ENCODE results near the gene MDN1. TPM values are rescaled to one million over a fixed set of nuclear protein-coding genes. Genes with fewer than 3 reads are reported as not detected.

The MDN1 gene
- total RNA-seq, 4 donors from 2014 or later, result 13.5 to 22.0 (median 17.0) TPM

- intact Hi-C loops (cut with DNase I; ENCODE audit: low total_unique reads), result no loop called here
Observed at GRCh38 chr6:89707766-89708165, 111.8 kb downstream of the MDN1 start.

DNA sequence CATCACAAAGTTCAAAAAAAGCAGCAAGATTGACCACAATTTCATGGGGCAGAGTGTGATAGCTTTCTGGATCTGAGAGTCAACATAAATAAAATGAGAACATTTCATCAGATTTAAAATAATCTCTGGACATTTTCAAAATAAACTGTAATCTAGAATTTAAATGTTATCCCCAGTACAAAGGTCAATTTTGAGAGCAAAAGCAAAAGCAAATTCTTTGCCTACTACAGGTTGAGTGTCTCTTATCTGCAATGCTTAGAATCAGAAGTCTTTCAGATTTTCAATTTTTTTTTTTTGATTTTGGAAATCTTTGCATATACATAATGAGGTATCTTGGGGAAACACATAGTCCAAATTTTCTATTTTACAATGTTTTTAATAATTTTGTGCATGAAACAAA lies 113.5 kb downstream of the MDN1 start:
- in situ Hi-C loops (cut with MboI; ENCODE audit: low sequenced_read_pairs in 4 of 4), result no loop called here

More at GRCh38 chr6:89707766-89708165, 111.8 kb downstream of the MDN1 start:
- ATAC-seq (no peak), DNase-seq (no peak)
- H3K27me3 ChIP-seq, result no peaks in the 10 kb centered on the region
- no peak overlapping the region for H3K4me3 ChIP-seq
- in situ Hi-C loops (cut with MboI; ENCODE audit: low sequenced_read_pairs in 4 of 4), result no loop called here
- no peaks in the 10 kb centered on the region for H3K9me3 ChIP-seq
- H3K4me1 ChIP-seq, result no peaks in the 10 kb centered on the region
- H3K27ac ChIP-seq, result no peak overlapping the region
- peaks cover 0 to 86% of the 10 kb centered on the region in 2 donors for H3K36me3 ChIP-seq
- TF ChIP-seq POLR2A (IDR thresholded peaks at IDR 0.05), result no peak
- TF ChIP-seq, protein P1, sequence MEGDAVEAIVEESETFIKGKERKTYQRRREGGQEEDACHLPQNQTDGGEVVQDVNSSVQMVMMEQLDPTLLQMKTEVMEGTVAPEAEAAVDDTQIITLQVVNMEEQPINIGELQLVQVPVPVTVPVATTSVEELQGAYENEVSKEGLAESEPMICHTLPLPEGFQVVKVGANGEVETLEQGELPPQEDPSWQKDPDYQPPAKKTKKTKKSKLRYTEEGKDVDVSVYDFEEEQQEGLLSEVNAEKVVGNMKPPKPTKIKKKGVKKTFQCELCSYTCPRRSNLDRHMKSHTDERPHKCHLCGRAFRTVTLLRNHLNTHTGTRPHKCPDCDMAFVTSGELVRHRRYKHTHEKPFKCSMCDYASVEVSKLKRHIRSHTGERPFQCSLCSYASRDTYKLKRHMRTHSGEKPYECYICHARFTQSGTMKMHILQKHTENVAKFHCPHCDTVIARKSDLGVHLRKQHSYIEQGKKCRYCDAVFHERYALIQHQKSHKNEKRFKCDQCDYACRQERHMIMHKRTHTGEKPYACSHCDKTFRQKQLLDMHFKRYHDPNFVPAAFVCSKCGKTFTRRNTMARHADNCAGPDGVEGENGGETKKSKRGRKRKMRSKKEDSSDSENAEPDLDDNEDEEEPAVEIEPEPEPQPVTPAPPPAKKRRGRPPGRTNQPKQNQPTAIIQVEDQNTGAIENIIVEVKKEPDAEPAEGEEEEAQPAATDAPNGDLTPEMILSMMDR (IDR thresholded peaks at IDR 0.05 in 4 of 5, conservative IDR thresholded peaks at IDR 0.05 in 1 of 5), result no peak

DNA sequence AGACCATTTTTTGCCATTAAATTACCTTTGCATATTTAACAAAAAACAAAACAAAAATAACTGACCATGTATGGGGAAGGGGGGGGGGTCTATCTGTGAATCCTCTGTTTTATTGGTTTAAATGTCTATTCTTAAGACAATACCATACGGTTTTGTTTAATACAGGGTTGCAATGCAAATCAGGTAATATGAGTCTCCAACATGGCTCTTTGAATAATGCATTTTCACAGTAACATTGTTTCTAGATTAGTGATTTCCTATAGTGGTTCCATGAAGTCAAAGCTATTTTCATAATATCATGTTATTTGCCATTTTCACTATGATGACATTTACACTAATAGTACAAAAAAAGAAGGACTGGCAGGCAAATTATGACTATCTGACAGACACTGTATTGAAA lies 116.3 kb downstream of the MDN1 start:
- in situ Hi-C loops (cut with MboI; ENCODE audit: low sequenced_read_pairs in 4 of 4) (no loop called here), intact Hi-C loops (cut with DNase I; ENCODE audit: low total_unique reads) (no loop called here)
- Histone ChIP-seq H3K27ac (no peak overlapping the region), H3K4me1 (peaks cover 0 to 5% of the 10 kb centered on the region in 2 donors), H3K9me3 (no peaks in the 10 kb centered on the region), H3K36me3 (peaks cover 0 to 81% of the 10 kb centered on the region in 2 donors), H3K4me3 (no peak overlapping the region), H3K27me3 (no peaks in the 10 kb centered on the region)
- DNase-seq (no peak), ATAC-seq (no peak)
- TF ChIP-seq, protein P1 (IDR thresholded peaks at IDR 0.05 in 4 of 5, conservative IDR thresholded peaks at IDR 0.05 in 1 of 5), result no peak
- TF ChIP-seq POLR2A (IDR thresholded peaks at IDR 0.05), result no peak

More for the DNA sequence above, 113.5 kb downstream of the MDN1 start:
- Histone ChIP-seq H3K27ac (no peak overlapping the region), H3K4me1 (peaks cover 0 to 5% of the 10 kb centered on the region in 2 donors), H3K27me3 (no peaks in the 10 kb centered on the region), H3K9me3 (no peaks in the 10 kb centered on the region), H3K36me3 (peaks cover 0 to 79% of the 10 kb centered on the region in 2 donors), H3K4me3 (no peak overlapping the region)
- TF ChIP-seq POLR2A (IDR thresholded peaks at IDR 0.05), result no peak
- TF ChIP-seq, protein P1 (IDR thresholded peaks at IDR 0.05 in 4 of 5, conservative IDR thresholded peaks at IDR 0.05 in 1 of 5), result no peak
- DNase-seq (no peak), ATAC-seq (no peak)
- intact Hi-C loops (cut with DNase I; ENCODE audit: low total_unique reads), result no loop called here

GRCh38 chr6:89702349-89702748 lies 117.2 kb downstream of the MDN1 start:
- TF ChIP-seq, protein P1 (IDR thresholded peaks at IDR 0.05 in 4 of 5, conservative IDR thresholded peaks at IDR 0.05 in 1 of 5), result no peak
- TF ChIP-seq POLR2A (IDR thresholded peaks at IDR 0.05), result no peak
- intact Hi-C loops (cut with DNase I; ENCODE audit: low total_unique reads), result no loop called here
- Histone ChIP-seq H3K9me3 (no peaks in the 10 kb centered on the region), H3K27ac (no peak overlapping the region), H3K27me3 (no peaks in the 10 kb centered on the region), H3K36me3 (peaks cover 0 to 78% of the 10 kb centered on the region in 2 donors), H3K4me3 (no peak overlapping the region), H3K4me1 (peaks cover 0 to 5% of the 10 kb centered on the region in 2 donors)
- no peak for ATAC-seq
- in situ Hi-C loops (cut with MboI; ENCODE audit: low sequenced_read_pairs in 4 of 4), result no loop called here
- no peak for DNase-seq

DNA sequence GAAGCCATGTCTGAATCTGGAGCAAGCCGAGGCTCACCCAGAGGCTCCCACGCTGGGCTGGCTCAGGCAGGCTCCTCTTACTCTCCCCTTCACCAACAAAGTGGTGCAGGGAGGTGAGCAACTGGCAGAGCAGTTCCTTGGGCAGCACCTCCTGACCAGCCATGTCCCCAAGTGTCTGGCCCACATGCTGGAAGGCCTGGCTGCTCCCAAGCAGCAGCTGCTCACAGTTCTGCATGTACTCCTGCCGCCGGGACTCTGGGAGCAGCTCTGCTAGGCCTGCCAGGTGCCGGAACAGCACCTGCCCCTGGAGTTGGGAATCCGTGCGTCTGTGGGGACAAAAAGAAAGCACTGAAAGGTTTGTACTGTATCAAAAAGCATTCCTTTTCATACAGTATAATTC lies 123.9 kb downstream of the MDN1 start:
- peak in 1 of 2 donors; percentile 35 for ATAC-seq
- peak overlapping the region in 1 of 4 donors; percentile 26 for H3K27ac ChIP-seq
- H3K36me3 ChIP-seq, result peaks cover 0 to 73% of the 10 kb centered on the region in 2 donors
- intact Hi-C loops (cut with DNase I; ENCODE audit: low total_unique reads) (no loop called here), in situ Hi-C loops (cut with MboI; ENCODE audit: low sequenced_read_pairs in 4 of 4) (no loop called here)
- H3K4me3 ChIP-seq, result no peak overlapping the region
- no peaks in the 10 kb centered on the region for H3K9me3 ChIP-seq
- no peak for DNase-seq
- no peaks in the 10 kb centered on the region for H3K4me1 ChIP-seq
- no peak for TF ChIP-seq POLR2A (IDR thresholded peaks at IDR 0.05)
- TF ChIP-seq, protein P1 (IDR thresholded peaks at IDR 0.05 in 4 of 5, conservative IDR thresholded peaks at IDR 0.05 in 1 of 5), result no peak
- no peaks in the 10 kb centered on the region for H3K27me3 ChIP-seq

Measured in gastrocnemius medialis (tissue), 4 donors.